Measurements from ENCODE around the gene THADA. TPM values are rescaled to one million over a fixed set of nuclear protein-coding genes. Genes with fewer than 3 reads are reported as not detected.
A peak's percentile ranks its signal among the peaks of the same experiment; 100 is the strongest.
"Not testable (repeated sequence)": the region's sequence is repeated elsewhere in the genome, so short reads cannot be mapped to it uniquely, and the experiment has no call there.

Gene THADA, protein sequence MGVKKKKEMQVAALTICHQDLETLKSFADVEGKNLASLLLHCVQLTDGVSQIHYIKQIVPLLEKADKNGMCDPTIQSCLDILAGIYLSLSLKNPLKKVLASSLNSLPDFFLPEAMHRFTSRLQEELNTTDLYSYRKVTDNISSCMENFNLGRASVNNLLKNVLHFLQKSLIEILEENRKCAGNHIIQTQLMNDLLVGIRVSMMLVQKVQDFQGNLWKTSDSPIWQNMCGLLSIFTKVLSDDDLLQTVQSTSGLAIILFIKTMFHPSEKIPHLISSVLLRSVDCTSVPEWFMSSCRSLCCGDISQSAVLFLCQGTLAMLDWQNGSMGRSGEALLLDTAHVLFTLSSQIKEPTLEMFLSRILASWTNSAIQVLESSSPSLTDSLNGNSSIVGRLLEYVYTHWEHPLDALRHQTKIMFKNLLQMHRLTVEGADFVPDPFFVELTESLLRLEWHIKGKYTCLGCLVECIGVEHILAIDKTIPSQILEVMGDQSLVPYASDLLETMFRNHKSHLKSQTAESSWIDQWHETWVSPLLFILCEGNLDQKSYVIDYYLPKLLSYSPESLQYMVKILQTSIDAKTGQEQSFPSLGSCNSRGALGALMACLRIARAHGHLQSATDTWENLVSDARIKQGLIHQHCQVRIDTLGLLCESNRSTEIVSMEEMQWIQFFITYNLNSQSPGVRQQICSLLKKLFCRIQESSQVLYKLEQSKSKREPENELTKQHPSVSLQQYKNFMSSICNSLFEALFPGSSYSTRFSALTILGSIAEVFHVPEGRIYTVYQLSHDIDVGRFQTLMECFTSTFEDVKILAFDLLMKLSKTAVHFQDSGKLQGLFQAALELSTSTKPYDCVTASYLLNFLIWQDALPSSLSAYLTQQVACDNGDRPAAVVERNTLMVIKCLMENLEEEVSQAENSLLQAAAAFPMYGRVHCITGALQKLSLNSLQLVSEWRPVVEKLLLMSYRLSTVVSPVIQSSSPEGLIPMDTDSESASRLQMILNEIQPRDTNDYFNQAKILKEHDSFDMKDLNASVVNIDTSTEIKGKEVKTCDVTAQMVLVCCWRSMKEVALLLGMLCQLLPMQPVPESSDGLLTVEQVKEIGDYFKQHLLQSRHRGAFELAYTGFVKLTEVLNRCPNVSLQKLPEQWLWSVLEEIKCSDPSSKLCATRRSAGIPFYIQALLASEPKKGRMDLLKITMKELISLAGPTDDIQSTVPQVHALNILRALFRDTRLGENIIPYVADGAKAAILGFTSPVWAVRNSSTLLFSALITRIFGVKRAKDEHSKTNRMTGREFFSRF (N-terminal part only)
- 14.2 TPM for total RNA-seq
- long read RNA-seq, full-length matches to known transcripts: 2 of 11 reads
- long read RNA-seq, partial matches to known transcripts: 4 of 11 reads
- long read RNA-seq, other reads (novel, unspliced or antisense): 5 of 11 reads

- peak; percentile 99 for ATAC-seq (ENCODE audit: poor library complexity)
- intact Hi-C loops (cut with DNase I): no loop called here
- DNase-seq: peak; percentile 99
These were observed at the start of gene THADA for GRCh38 chr2:43595603-43596412. Gene THADA (minus strand): TSS chr2:43596038. CDS start chr2:43592392, 3,646 bp downstream.

- DNase-seq: no peak
- intact Hi-C loops (cut with DNase I): no loop called here
- ATAC-seq (ENCODE audit: poor library complexity): no peak
These were observed 47.8 kb upstream of the THADA start for GRCh38 chr2:43643680-43644079.

DNA sequence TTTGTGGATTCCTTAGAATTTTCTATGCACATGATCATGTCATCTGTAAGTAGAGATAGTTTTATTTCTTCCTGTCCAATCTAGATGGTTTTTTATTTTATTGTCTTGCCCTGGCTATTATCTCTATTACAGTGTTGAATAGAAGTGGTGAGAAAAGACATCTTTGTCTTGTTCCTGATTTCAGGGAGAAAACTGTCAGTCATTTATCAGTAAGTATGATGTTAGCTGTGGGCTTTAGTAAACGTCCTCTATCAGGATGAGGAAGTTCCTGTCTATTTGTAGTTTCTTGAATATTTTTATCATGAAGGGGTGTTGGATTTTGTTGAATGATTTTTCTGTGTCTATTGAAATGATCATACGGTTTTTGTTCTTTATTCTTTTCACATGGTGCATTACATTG lies 46.5 kb upstream of the THADA start:
- ATAC-seq (ENCODE audit: poor library complexity) (no peak), DNase-seq (no peak)
- intact Hi-C loops (cut with DNase I): no loop called here

- DNase-seq (peak; percentile 90), ATAC-seq (ENCODE audit: poor library complexity) (peak; percentile 99)
- intact Hi-C loops (cut with DNase I): no loop called here
These were observed 41.4 kb upstream of the THADA start, which contains the start of gene PLEKHH2 for GRCh38 chr2:43637030-43637803. Gene PLEKHH2 (plus strand): TSS chr2:43637260. CDS start chr2:43644674, 7,414 bp downstream.

- intact Hi-C loops (cut with DNase I): no loop called here
- ATAC-seq (ENCODE audit: poor library complexity): no peak
These were observed 40.8 kb upstream of the THADA start for GRCh38 chr2:43636621-43637020.

DNA sequence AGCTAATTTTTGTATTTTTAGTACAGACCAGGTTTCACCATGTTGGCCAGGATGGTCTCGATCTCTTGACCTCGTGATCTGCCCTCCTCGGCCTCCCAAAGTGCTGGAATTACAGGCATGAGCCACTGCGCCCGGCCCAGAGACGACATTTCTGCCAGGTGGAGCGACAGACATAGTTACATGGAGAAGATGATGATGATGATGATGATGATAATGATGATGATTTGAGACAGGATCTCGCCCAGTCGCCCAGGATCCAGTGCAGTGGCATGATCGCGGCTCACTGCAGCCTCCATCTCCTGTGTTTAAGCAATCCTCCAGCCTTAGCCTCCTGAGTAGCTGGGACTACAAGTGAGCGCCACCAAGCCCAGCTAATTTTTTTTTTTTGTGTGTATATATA lies 40.3 kb upstream of the THADA start:
- intact Hi-C loops (cut with DNase I); ATAC-seq (ENCODE audit: poor library complexity); DNase-seq: not testable (repeated sequence)

More at GRCh38 chr2:43636621-43637020, 40.8 kb upstream of the THADA start:
- DNase-seq: no peak

DNA sequence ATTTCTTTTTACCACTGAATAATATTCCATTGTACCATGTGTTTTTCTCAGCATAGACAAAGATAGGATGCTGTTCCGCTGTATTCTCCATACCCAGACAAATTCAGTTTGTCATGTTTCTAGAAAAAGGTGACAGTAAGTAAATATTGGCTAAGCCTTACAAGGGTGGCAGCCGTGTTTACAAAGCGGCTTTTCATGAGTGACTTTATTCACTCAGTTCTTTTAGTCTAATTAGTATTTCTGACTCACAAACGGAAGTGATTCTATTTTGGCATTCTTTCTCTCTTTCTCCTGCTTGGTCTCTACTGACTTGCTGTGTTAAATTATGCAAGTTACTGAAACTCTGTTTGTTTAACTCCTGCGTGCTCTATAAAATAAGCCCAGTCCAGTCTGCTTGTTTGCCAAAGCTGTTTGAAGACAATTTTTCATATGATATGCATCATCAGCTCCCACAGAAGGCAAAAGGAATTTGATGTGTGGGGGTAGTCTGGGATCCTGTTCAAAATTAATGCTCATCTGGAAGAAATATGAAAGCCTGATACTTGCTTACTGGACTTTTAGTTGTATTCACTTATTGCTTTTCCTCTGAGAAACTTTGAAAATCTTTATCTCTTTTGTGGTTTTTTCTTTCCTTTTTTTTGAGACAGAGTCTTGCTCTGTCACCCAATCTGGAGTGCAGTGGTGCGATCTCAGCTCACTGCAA lies 38.9 kb upstream of the THADA start:
- ATAC-seq (ENCODE audit: poor library complexity) (no peak), DNase-seq (no peak)
- intact Hi-C loops (cut with DNase I): no loop called here

- ATAC-seq (ENCODE audit: poor library complexity) (no peak), DNase-seq (no peak)
- intact Hi-C loops (cut with DNase I): no loop called here
These were observed 35.9 kb upstream of the THADA start for GRCh38 chr2:43631618-43632317.

- ATAC-seq (ENCODE audit: poor library complexity): peak; percentile 56
- intact Hi-C loops (cut with DNase I): no loop called here
- DNase-seq: no peak
These were observed 27.2 kb upstream of the THADA start for GRCh38 chr2:43622931-43623451.

- intact Hi-C loops (cut with DNase I): no loop called here
- DNase-seq (no peak), ATAC-seq (ENCODE audit: poor library complexity) (no peak)
These were observed 23.7 kb upstream of the THADA start for GRCh38 chr2:43619511-43619910.

GRCh38 chr2:43616967-43617680 lies 21.3 kb upstream of the THADA start:
- ATAC-seq (ENCODE audit: poor library complexity) (no peak), DNase-seq (no peak)
- intact Hi-C loops (cut with DNase I): no loop called here

GRCh38 chr2:43612944-43613343 lies 17.1 kb upstream of the THADA start:
- ATAC-seq (ENCODE audit: poor library complexity) (no peak), DNase-seq (no peak)
- intact Hi-C loops (cut with DNase I): no loop called here

DNA sequence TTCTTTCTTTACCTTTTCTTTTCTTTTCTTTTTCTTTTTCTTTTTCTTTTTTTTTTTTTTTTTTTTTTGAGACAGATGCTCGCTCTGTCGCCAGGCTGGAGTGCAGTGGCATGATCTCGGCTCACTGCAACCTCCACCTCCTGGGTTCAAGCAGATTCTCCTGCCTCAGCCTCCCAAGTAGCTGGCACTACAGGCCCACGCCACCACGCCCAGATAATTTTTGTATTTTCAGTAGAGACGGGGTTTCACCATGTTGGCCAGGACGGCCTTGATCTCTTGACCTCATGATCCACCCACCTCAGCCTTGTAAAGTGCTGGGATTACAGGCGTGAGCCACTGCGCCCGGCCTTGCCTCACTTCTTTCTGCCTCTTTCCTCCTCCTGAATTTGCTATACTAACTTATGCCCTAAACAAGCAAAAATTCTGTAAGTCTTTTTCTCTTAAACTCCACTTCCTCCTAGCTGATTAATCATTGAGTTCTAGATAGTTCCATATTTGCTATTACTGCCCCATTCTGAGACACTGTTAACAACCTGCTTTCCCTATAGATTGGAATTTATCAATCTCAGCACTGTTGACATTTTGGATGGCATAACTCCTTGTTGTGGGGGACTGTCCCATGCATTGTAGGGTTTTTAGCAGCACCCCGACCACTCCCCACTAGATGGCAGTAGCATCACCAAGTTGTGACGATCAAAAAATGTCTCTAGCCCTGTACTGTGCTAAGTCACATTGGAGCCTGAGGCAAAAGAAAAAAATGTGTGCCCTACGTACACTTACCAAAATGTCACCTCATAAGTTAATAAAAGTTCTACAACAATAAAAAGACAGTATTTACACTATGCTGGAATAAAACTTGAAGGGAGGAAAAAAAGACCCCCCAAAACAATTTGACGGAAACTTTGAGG lies 16.4 kb upstream of the THADA start:
- peak; percentile 90 for ATAC-seq (ENCODE audit: poor library complexity)
- peak; percentile 59 for DNase-seq
- intact Hi-C loops (cut with DNase I): no loop called here

GRCh38 chr2:43610361-43610760 lies 14.5 kb upstream of the THADA start:
- intact Hi-C loops (cut with DNase I): no loop called here
- no peak for DNase-seq
- no peak for ATAC-seq (ENCODE audit: poor library complexity)

Data from Right ventricle myocardium superior (tissue), 1 donor.